Activated gamma-delta T cell treated with anti-CD3 and anti-CD28 coated beads, Interleukin-2, amount 50 U/mL, for 16 hours (primary cell): ENCODE data around the gene TRIM29.
A peak's percentile ranks its signal among the peaks of the same experiment; 100 is the strongest.

Source experiments
- DNase-seq: peaks from one replicate; pipeline ENCODE4 v3.0.0-alpha.2; 2020; ENCODE audit warnings: low read depth

The TRIM29 gene

DNA sequence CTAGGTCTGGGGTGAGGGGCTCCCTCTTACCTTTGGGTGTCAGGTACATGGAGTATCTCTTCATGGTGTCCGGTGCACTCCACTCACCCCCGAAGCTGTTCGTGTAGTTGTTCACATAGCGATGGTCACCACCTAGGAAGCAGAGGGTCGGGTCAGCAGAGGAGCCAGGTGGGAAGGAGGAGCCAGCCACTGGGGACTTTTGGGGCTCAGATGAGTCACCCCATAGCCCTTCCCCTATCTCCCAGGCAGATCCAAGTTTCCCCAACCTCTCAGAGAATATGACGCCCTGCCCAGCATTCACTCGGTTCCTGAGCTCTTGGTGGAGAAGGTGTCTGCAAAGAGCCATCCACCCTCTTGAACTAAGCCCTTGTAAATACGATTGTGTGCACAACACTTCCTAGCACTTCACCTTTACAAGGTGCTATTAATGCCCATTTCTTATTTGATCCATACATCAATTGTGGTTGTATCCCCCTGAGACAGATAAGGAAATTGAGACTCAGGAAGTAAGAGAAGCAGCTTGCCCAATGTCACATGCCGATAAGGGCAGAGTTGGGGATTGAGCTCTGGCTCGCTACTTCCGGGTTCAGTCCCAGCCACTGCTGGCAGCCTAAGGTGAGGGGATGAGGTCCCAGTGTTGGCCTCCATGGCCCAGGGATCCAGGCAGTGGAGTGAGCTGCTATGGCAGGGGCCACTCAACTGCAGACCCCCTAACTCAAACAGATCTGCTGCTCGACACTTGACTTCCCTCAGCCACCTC lies 14.8 kb downstream of the TRIM29 start:
- DNase-seq = no peak

DNA sequence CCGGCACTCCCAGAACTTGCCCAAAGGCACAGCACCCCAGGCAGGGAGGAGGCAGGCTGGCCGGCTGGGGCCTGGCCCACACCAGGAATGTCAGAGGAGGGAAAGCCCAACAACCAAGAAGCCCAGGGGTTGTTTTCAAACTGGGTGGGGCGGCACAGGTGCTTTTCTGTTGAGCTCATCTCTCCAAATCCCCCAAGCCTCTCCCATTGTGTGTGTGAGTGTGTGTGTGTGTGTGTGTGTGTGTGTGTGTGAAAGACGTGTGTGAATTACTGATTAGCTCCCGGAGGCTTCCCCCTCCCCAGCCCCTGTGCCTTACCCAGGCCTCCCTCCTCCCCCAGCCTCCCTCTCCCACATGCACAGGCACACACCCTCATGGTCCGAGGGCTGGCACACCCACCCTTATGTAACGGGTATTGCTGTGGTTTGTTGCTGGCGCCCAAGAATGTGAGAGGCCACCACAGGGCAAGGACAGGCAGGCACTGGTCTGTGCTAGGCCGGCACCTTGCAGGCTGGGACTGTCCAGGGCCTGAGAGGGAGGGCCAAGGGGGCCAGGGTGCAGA lies 15.9 kb downstream of the TRIM29 start:
- no peak for DNase-seq

DNA sequence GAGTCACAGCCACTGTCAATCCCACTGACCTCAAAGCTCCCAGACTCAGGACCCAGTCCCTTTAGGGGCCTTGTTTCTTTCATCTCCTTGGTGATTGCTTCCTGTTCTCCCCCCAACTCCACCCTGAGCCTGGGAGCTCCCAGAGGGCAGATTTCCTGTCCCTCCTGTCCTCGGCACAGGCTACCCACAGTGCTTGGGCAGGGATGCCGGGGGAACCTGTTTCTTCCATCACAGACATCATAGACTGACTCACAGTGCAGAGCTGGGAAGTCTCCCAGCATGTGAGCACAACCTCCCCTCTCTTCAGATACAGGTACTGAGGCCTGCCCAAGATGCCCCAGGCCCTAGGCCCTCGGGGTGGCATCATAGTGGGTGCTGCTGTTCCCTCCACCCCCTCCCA lies 16.6 kb downstream of the TRIM29 start:
- no peak for DNase-seq

DNA sequence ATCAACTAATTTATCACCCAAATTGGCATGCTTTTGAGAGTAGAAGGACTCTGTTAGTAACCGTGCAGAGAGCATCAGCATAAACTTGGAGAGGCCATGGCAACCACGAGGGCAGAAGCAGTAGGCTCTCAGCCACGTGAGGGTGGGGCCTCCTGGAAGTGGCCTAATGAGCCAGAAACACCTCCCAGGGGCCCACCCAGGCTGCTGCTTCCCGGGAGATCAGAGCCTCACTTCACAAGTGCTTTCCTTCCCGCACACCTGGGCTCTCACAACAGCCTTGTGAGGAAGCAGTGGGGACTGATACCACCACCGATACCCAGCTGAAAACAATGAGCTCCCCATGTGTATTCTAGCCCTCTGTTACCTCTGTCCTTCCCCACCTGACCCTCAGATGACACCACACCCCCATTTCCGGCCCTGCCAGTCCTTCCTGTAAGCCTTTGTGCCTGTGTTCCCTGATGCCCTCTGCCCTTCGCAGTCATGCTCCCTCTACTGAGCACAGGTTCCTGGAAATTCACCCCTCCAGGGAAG lies 17.0 kb downstream of the TRIM29 start:
- DNase-seq = no peak

DNA sequence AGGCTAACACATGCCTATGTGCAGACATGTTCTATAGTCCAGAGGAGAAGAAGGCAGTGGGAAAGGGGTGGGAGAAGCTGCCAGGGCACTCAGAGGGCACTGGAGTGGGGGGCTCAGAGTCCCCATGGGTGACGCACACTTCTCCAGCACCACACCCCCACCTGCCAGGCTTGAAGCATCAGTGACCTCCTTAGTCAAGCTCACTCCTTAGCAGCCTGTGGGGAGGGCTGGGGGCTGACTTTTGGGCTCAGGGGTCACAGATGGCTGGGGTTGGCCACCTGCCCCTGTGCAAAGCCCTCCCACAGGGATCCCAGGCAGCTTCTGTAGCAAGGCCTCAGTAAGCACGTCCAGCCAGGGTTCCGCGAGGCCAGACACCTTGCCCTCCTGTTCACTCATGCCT lies 18.8 kb downstream of the TRIM29 start:
- no peak for DNase-seq

DNA sequence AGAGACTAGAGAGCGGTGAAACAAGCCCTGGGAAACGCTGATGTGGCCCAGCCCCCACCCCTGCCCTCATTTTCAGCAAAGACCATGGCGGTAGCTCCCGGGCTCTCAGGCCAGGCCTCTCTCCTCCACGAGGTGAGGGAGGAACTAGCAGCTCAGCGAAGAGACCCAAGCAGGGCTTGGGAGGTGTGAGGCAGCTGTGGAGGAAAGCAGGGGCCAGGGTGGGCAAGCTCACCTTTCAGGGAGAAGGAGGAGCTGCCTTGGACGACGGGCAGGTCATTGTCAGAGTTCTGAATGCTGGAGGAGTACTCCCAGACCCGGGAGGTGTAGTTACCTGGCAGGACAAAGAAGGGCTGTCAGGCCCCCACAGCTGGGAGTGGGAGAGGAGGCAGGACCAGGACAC lies 19.9 kb downstream of the TRIM29 start:
- DNase-seq = no peak

DNA sequence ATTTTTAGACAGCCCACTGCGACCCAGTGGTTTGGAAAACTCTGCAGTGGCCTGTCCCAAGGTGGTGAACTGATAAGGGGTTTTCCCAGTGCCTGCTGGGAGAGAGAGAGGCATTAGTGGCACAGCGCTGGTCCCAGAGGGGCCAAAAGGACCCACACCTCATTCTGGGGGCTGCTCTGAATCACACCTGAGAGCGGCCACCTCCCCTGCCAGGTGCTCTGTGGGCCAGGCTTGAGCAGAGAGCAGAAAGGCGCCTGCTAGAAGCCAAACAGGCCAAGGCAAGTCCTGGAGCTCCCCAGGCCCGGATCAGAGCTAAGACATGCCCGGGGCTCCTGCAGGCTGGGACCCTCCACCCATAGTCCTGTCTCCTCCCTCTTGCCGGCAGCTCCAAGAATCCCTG lies 20.9 kb downstream of the TRIM29 start:
- DNase-seq = no peak

DNA sequence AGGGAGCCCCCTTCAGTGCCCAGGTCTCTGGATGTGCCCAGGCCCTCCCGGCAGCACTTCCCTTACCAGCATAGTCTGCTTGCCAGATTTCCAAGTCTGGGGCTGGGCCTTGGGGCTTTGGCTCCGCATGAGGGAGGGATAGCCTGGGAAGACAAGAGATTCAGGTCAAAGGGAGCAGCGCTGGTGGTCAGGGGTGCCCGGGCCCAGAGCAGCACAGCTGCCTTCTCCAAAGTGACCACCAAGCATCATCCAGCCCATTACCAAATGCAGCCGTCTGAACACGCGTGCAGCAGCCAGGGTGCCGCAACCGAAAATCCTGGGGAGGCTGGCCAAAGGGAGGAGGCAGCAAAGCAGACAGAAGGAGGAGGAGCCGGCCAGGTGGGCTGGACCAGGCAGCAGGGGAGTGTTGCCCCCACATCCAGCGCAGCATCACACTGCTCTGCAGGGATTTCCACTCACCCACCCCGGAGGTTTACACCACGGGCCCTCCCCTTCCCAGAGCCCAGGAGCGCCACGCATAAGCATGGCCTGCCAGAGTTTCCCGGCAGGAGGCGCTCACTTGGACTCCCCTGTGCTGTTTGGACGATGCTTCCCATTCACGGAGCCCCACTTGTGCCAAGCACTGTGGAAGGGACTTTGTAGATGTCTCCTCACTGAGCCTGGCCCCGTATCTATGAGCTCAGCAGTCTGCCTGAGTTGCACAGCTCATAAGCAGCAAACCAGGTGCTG lies 22.5 kb downstream of the TRIM29 start:
- DNase-seq = no peak

DNA sequence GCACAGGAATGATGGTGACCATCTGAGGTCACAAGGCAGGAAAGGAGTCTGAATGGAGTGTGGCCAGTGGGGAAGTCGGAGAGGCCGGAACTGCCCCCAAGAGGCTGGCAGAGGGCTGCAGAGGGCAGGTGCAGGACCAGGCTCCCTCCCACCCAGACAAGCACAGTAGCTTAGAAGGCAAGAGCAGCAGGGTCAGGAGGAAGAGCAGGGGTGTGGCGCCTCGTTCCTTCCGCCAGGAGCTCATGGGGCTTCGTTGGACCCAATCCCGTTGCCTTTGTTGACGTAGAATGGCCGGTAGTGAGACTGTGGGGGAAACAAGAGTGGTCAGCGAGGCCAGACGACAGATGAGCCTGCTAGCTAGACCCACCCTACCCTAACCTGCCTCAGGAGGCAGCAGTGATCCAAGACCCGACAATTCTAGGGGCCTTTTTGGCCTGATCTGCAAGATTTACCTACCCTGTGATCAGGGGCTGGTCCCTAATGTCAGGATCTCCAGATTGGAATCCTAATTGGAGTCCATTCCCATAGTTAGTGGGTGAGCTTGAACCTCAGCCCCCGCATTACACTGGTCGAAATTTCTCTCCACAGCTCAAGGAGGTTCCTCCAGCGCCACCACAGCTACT lies 25.6 kb downstream of the TRIM29 start:
- no peak for DNase-seq

DNA sequence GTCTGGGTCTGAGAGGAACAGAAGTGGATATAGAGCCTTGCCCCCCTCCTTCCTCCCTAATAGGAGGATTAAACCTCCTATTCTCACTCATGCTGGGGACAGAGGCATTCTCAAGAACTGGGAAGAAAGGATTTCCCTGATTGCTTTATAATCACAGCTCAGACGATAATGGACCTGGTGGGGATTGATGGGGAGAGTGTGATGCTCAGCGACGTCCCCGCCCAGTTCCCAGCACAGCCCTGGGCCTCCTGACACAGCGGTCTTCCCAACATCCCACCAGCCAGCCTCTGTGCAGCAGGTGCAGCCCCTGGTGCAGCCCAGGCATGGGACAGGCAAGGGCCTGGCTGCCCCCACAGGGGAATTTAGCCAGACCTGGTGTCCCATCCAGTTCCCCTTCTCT lies 28.4 kb downstream of the TRIM29 start:
- no peak for DNase-seq

DNA sequence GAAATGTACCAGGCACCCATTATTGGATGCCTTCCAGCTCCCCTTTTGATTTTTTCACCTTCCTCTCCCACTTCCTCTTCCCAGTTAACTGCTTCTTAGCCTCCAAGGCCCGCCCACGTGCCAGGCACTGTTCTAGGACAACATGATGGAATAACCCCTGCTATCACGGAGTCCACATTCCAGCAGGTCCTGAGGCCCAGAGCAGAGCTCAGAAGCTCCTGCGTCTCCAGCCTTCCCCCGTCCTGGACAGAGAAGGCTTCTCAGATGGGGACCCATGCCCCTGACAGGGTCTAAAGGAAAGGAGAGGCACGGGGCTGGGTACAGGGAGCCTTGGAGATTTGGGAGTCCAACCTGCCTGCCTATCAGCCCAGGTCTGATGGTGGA lies 29.1 kb downstream of the TRIM29 start:
- DNase-seq = no peak

DNA sequence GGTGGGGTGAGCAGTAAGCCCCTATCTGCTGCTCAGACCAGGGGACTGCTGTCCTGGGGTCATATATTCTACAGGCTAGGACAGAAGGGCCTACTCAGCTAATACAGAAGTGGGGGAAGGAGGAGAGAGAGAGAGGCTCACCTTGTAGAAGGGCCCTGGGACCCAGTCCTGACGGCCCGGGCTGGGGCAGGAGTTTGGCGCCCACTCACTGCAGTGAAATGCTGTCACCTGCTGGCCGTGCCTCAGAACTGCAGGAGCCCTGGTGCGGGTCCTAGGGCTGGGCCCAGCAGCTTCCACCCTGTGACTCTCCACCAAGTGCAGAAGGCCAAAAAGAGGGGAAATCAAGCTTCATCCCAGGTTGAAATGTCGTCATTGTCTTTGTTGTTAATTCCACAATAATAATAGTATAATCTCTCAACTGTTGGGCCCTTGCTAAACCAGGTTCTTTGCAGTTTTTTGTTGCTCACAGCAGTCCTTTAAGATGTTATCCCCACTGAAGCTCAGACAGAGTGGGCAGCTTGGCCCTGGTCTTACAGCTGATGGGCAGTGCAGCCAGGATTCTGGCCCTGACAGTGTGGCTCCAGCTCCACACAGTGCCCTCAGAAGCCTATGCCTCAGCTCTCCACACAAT lies 29.6 kb downstream of the TRIM29 start:
- DNase-seq = peak; percentile 12

DNA sequence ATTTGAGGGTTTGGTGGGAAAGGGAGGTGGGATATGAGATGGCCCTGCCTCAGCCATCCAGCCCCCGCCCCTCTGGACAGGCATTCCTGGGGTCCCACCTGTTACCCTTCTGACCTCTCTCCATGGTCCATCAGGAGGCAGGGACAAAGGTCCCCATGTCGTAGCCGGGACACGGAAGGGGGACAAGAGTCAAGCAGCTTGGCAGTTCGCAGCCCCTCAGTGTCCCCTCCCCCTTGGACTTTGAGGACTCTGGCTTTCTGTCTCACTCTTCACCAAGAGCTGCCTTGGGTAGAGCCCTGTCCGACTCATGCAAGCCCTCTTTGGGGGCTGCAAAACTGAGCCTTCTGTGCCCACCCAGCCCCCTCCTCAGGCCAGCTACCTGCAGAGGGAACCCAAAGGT lies 30.2 kb downstream of the TRIM29 start:
- DNase-seq = no peak

DNA sequence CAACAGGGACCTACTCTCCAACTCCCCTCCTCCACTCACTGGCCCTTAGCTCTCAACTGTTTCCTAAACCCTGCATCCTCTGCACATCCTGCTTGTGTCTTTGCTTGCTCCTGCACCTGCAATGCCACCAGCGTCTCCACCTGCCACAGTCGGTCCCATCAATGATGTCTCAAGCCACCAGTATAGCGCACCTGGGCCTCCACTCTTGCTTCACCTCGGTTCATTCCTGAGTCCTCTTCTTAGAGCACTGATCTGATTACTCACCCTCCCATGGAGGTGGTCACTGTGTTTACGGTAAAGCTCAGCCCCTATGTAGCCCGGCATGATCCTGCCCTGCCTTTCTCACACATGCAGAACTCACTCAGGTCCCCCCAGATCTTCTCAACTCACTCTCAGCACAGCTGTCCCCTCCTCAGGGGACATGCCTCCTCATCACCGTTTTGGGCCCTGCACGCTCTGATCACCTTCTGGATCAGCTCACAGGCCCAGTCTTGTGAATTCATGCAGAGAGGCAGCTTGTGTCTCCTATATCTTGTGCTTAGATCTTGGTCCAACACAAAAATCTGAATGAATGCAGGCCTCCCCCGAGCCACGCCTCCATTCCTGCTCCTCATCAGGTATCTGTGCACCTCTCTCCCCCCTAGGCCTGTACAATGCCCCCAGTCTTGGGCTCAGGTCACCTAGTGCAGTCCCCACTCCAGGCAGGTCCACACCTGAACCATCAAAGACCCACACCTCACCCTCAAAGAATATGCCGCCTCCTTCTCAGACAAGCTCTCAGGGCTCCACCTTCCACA lies 31.4 kb downstream of the TRIM29 start:
- DNase-seq = no peak

DNA sequence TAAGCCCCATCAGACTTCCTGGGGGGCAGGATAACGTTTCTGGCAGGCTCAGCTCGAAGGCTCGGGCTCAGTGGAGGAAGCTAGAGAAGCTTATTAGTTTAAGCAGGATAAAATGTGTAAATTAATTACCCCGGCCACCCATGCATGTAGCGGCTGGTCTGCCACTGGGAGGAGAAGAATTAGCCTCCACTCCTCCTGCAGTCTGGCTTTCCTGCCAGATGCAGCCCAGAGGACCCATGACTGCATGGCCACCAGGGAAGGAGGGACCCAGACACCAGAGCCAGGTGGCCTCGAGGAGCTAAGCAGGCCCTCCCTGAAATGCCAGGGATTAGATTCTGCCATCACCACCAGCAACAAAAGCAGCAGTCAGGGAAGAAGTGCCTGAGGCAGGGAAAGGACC lies 32.3 kb downstream of the TRIM29 start:
- no peak for DNase-seq

DNA sequence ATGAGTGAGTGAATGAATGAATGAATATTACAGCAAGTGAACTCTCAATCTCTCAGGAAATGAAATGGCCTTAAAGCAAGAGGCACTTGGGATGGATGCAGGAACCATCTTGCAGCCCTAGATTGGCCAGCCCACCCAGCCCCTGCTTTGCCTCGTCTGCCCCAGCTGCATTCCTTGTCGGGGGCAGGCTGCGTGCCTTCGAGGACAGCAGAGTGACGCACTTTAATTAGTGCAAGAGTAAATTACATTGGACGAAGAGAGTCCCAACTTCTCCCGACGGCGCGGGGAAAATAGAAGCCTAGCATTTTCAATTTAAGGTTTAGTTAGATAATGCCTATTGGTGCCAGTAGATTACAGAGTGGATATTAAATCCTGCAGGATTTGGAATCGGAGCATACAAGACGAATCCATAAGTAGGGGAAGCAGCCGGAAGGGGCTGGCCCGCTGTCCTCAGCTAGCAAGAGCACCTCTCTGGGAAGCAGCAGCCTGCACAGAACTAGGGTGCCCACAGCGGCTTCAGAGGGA lies 33.8 kb downstream of the TRIM29 start:
- DNase-seq = no peak

DNA sequence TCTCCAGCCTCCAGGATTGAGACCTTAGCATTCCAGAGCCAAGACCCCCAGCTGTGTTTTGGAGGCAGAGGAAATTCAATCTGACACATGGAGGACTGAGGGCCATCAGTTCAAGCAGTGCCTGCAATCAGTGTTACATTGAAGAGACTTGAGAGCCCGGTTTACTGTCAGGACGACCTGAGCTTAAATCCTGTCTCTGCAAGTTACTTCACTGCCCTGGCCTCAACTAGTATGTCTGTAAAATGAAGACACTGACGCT lies 35.1 kb downstream of the TRIM29 start:
- no peak for DNase-seq

DNA sequence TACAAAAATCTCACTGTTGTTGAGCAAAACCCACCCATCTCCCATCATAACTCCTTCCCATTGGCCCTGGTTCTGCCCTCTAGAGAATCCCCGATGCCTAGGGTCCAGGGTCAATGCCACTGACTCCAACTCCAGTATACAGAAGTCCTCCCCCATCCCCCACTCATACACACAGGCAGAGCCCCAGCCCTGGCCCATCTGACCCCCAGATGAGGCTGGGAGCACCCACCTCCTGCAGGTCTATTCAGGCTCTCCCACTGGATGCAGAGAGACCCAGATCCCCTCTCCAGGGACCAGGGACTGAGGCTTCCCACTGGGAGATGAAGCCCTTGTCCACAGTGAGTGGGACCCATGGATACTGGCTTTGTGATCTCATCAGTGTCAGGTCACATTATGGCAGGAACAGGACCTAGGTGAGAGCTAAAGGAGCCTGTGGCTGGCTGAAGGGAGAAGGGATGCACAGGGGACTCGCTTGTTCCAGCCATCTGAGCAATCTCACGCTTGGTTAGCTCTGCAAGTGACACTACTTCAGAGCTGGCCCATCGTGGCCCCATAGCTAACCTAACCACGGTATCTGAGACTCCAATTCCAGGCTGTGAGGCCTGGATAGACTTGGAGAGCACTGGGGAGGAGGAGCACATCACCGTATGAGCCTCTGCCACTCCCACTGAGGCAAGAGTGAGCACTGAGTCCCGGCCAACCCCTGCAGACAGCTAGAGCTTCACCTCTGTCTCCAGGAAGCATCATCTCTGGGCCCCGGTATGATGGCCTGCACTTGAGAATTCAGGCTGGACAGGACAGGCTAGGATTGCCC lies 35.7 kb downstream of the TRIM29 start:
- no peak for DNase-seq

DNA sequence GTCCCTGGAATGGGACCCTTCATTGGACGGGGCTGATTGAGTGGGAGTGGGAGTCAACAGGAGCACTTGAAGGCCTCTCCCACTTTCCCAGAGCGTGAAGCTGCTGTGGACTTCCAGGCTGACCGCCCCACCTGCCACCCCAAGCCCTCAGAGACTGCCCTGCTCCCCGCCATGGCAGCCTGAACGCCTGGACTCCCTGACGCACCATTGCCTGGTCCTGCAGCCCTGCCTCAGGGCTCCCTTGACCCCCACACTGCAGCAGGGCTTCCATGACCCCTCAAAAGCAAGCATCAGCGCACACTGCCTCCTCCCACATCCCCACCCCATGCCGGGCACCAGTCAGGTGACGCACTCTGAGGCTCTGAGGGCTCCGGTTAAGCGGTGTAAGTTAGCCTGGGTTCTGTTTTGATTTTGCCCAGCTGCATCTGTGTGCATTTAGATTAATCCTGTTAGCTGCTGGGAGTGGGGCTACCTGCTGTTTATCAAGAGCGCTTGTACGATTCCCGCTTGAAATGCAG lies 39.4 kb downstream of the TRIM29 start:
- DNase-seq = no peak

DNA sequence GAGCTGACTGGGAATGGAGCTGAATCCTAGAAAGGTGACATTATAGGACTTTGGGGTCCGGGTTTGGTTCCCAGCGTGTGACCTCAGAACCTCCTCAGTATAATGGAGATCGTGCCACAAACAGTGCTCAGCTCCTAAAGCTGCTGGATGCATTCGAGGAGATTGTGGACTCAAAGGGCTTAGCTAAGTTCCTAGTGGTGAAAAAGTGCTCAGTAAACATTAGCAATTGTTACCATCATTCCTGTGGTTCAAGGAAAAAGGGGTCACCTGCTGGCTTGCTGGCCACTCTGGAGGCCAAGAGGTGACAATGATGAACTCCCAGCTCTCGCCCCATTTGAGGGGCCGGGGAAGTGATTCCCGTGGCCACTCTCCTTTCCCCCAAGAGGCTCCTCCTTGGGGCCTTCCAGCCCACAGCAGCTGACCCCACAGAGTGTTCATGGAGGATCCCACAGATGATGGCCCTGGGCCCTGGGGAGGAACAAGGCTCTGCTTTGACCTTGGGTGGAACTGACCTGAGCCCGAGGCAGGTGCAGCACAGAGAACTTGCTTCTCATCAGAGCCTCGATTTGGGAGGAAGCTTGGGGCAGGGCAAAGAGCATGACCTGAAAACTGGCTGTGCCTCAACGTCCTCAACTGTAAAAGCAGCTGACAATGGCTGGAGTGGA lies 40.1 kb downstream of the TRIM29 start:
- DNase-seq = no peak
